HG03060 (cell line): Measurements from ENCODE around the gene PRKCB.

ENCODE experiments used
- ATAC-seq: cut with Tn5 transposase; IDR thresholded peaks from one replicate; pipeline ENCODE4 v1.9.1; 2021; ENCODE audit warnings: low read depth, moderate number of reproducible peaks; ENCODE audit not compliant: unreplicated experiment

PRKCB gene

GRCh38 chr16:23862556-23862955 lies 26.8 kb downstream of the PRKCB start:
- ATAC-seq, result no peak

- ATAC-seq, result peak; percentile 77
These were observed 28.0 kb downstream of the PRKCB start for GRCh38 chr16:23863511-23864422.

GRCh38 chr16:23865853-23866252 lies 30.1 kb downstream of the PRKCB start:
- no peak for ATAC-seq

GRCh38 chr16:23866621-23867020 lies 30.8 kb downstream of the PRKCB start:
- ATAC-seq, result no peak

GRCh38 chr16:23867566-23867965 lies 31.8 kb downstream of the PRKCB start:
- ATAC-seq, result no peak

- no peak for ATAC-seq
These were observed 32.4 kb downstream of the PRKCB start for GRCh38 chr16:23868136-23868535.

- no peak for ATAC-seq
These were observed 33.3 kb downstream of the PRKCB start for GRCh38 chr16:23869052-23869451.

GRCh38 chr16:23871924-23872323 lies 36.1 kb downstream of the PRKCB start:
- no peak for ATAC-seq

GRCh38 chr16:23874613-23875294 lies 39.0 kb downstream of the PRKCB start:
- no peak for ATAC-seq

GRCh38 chr16:23876256-23876896 lies 40.6 kb downstream of the PRKCB start:
- ATAC-seq, result no peak

GRCh38 chr16:23877107-23878070 lies 41.6 kb downstream of the PRKCB start:
- ATAC-seq, result no peak

GRCh38 chr16:23879735-23880373 lies 44.1 kb downstream of the PRKCB start:
- no peak for ATAC-seq

GRCh38 chr16:23889189-23889588 lies 53.4 kb downstream of the PRKCB start:
- ATAC-seq, result no peak

GRCh38 chr16:23893986-23894385 lies 58.2 kb downstream of the PRKCB start:
- ATAC-seq, result no peak

GRCh38 chr16:23895052-23895451 lies 59.3 kb downstream of the PRKCB start:
- ATAC-seq, result no peak

GRCh38 chr16:23896832-23897821 lies 61.3 kb downstream of the PRKCB start:
- no peak for ATAC-seq

- ATAC-seq, result no peak
These were observed 63.1 kb downstream of the PRKCB start for GRCh38 chr16:23898682-23899430.

GRCh38 chr16:23899869-23900268 lies 64.1 kb downstream of the PRKCB start:
- no peak for ATAC-seq
